ENCODE data around the gene CDK13. TPM values are rescaled to one million over a fixed set of nuclear protein-coding genes. Genes with fewer than 3 reads are reported as not detected.
"Not testable (repeated sequence)": the region's sequence is repeated elsewhere in the genome, so short reads cannot be mapped to it uniquely, and the experiment has no call there.

Gene CDK13
- total and polyA plus RNA-seq, 2 donors (not counting 3 experiments of a cell fraction or from before 2014, with no cell fraction given), result 24.5 to 56.7 TPM

- dilution Hi-C loops (cut with MboI; ENCODE audit: extremely low pct_ligation_motif_present, low sequenced_read_pairs), result no loop called here
Observed at GRCh38 chr7:40115936-40116335, 165.9 kb downstream of the CDK13 start.

GRCh38 chr7:40117199-40117598 lies 167.1 kb downstream of the CDK13 start:
- H3K79me2 ChIP-seq (ENCODE audit: control insufficient read depth, insufficient read depth, low read length); H3K9me1 ChIP-seq (replicated peaks; ENCODE audit: control insufficient read depth, extremely low read depth, insufficient read depth, low read length); dilution Hi-C loops (cut with MboI; ENCODE audit: extremely low pct_ligation_motif_present, low sequenced_read_pairs); H3K36me3 ChIP-seq (ENCODE audit: control insufficient read depth in 2 of 2, extremely low read depth in 1 of 2, insufficient read depth in 2 of 2, low read length in 2 of 2); H3K27me3 ChIP-seq (ENCODE audit: control insufficient read depth in 2 of 2, insufficient read depth in 2 of 2, low read length in 2 of 2); H2AFZ ChIP-seq (ENCODE audit: low read depth, low read length); H3K27ac ChIP-seq (ENCODE audit: insufficient read depth, low read depth, low read length); FAIRE-seq; H4K20me1 ChIP-seq (replicated peaks; ENCODE audit: control insufficient read depth, extremely low read depth, insufficient read depth, low read length); H3K9me3 ChIP-seq (replicated peaks; ENCODE audit: control insufficient read depth, insufficient read depth, low read length); H3K4me1 ChIP-seq (ENCODE audit: control insufficient read depth, extremely low read depth, insufficient read depth, low read length); POLR2A ChIA-PET; H3K4me2 ChIP-seq (ENCODE audit: insufficient read depth, low read length); H3K9ac ChIP-seq (replicated peaks; ENCODE audit: extremely low read depth, insufficient read depth, low read length); intact Hi-C loops (cut with micrococcal nuclease); BruUV-seq (replicated peaks); DNase-seq (ENCODE audit: low read depth, low spot score); H3K4me3 ChIP-seq (replicated peaks in 1 of 3; ENCODE audit: insufficient read depth in 1 of 3, low read depth in 1 of 3, low read length in 3 of 3): not testable (repeated sequence)
- CTCF ChIA-PET, result interaction anchor here (0.9 kb wide), 1 partner anchor 16 kb away, joined by 4 read pairs; no protein-coding TSS in a partner anchor

More at GRCh38 chr7:40115936-40116335, 165.9 kb downstream of the CDK13 start:
- TF ChIP-seq, protein P1, sequence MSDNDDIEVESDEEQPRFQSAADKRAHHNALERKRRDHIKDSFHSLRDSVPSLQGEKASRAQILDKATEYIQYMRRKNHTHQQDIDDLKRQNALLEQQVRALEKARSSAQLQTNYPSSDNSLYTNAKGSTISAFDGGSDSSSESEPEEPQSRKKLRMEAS (IDR thresholded peaks at IDR 0.05; ENCODE audit: insufficient read depth, insufficient read length), result no peak
- TF ChIP-seq, protein P2, sequence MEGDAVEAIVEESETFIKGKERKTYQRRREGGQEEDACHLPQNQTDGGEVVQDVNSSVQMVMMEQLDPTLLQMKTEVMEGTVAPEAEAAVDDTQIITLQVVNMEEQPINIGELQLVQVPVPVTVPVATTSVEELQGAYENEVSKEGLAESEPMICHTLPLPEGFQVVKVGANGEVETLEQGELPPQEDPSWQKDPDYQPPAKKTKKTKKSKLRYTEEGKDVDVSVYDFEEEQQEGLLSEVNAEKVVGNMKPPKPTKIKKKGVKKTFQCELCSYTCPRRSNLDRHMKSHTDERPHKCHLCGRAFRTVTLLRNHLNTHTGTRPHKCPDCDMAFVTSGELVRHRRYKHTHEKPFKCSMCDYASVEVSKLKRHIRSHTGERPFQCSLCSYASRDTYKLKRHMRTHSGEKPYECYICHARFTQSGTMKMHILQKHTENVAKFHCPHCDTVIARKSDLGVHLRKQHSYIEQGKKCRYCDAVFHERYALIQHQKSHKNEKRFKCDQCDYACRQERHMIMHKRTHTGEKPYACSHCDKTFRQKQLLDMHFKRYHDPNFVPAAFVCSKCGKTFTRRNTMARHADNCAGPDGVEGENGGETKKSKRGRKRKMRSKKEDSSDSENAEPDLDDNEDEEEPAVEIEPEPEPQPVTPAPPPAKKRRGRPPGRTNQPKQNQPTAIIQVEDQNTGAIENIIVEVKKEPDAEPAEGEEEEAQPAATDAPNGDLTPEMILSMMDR (IDR thresholded peaks at IDR 0.05; ENCODE audit: extremely low read depth in 1 of 2, insufficient read depth in 1 of 2, low read depth in 1 of 2, low read length in 2 of 2), result no peak
- TF ChIP-seq EZH2 (IDR thresholded peaks at IDR 0.05; ENCODE audit: borderline replicate concordance, low read depth, low read length, severe bottlenecking) (no peak), FOS (IDR thresholded peaks at IDR 0.05; ENCODE audit: borderline replicate concordance, insufficient read depth, low read length) (no peak), POLR2AphosphoS5 (IDR thresholded peaks at IDR 0.05; ENCODE audit: insufficient read depth, low read depth, low read length) (no peak), POLR2A (IDR thresholded peaks at IDR 0.05; ENCODE audit: low read depth, low read length) (no peak), GATA2 (IDR thresholded peaks at IDR 0.05; ENCODE audit: insufficient read depth, insufficient read length, low read depth, low read length) (no peak), MYC (IDR thresholded peaks at IDR 0.05; ENCODE audit: low read depth, low read length) (no peak), JUN (IDR thresholded peaks at IDR 0.05; ENCODE audit: borderline replicate concordance, insufficient read depth, insufficient read length, low read depth) (no peak)
- Histone ChIP-seq H3K27ac (ENCODE audit: insufficient read depth, low read depth, low read length) (no peak overlapping the region), H3K4me2 (ENCODE audit: insufficient read depth, low read length) (no peak overlapping the region), H3K9ac (replicated peaks; ENCODE audit: extremely low read depth, insufficient read depth, low read length) (no peak overlapping the region), H3K9me1 (replicated peaks; ENCODE audit: control insufficient read depth, extremely low read depth, insufficient read depth, low read length) (no peaks in the 10 kb centered on the region), H3K4me3 (replicated peaks in 1 of 3; ENCODE audit: insufficient read depth in 1 of 3, low read depth in 1 of 3, low read length in 3 of 3) (no peak overlapping the region), H3K36me3 (ENCODE audit: control insufficient read depth in 2 of 2, extremely low read depth in 1 of 2, insufficient read depth in 2 of 2, low read length in 2 of 2) (no peaks in the 10 kb centered on the region), H3K4me1 (ENCODE audit: control insufficient read depth, extremely low read depth, insufficient read depth, low read length) (no peaks in the 10 kb centered on the region), H2AFZ (ENCODE audit: low read depth, low read length) (no peak overlapping the region), H3K9me3 (replicated peaks; ENCODE audit: control insufficient read depth, insufficient read depth, low read length) (no peaks in the 10 kb centered on the region), H3K79me2 (ENCODE audit: control insufficient read depth, insufficient read depth, low read length) (no peaks in the 10 kb centered on the region), H3K27me3 (ENCODE audit: control insufficient read depth in 2 of 2, insufficient read depth in 2 of 2, low read length in 2 of 2) (no peaks in the 10 kb centered on the region), H4K20me1 (replicated peaks; ENCODE audit: control insufficient read depth, extremely low read depth, insufficient read depth, low read length) (no peaks in the 10 kb centered on the region)
- intact Hi-C loops (cut with micrococcal nuclease), result no loop called here
- POLR2A ChIA-PET, result no interaction called here
- CTCF ChIA-PET, result no interaction called here
- BruUV-seq (replicated peaks), result no TSS peak
- no peak for DNase-seq (ENCODE audit: low read depth, low spot score)
- FAIRE-seq, result no peak

GRCh38 chr7:40118201-40118600 lies 168.1 kb downstream of the CDK13 start:
- H2AFZ ChIP-seq (ENCODE audit: low read depth, low read length); FAIRE-seq; H3K9me1 ChIP-seq (replicated peaks; ENCODE audit: control insufficient read depth, extremely low read depth, insufficient read depth, low read length); H3K4me1 ChIP-seq (ENCODE audit: control insufficient read depth, extremely low read depth, insufficient read depth, low read length); H3K9me3 ChIP-seq (replicated peaks; ENCODE audit: control insufficient read depth, insufficient read depth, low read length); H3K4me3 ChIP-seq (replicated peaks in 1 of 3; ENCODE audit: insufficient read depth in 1 of 3, low read depth in 1 of 3, low read length in 3 of 3); H3K27me3 ChIP-seq (ENCODE audit: control insufficient read depth in 2 of 2, insufficient read depth in 2 of 2, low read length in 2 of 2); H3K79me2 ChIP-seq (ENCODE audit: control insufficient read depth, insufficient read depth, low read length); H4K20me1 ChIP-seq (replicated peaks; ENCODE audit: control insufficient read depth, extremely low read depth, insufficient read depth, low read length); H3K4me2 ChIP-seq (ENCODE audit: insufficient read depth, low read length); DNase-seq (ENCODE audit: low read depth, low spot score); H3K9ac ChIP-seq (replicated peaks; ENCODE audit: extremely low read depth, insufficient read depth, low read length); intact Hi-C loops (cut with micrococcal nuclease); H3K27ac ChIP-seq (ENCODE audit: insufficient read depth, low read depth, low read length); POLR2A ChIA-PET; BruUV-seq (replicated peaks); dilution Hi-C loops (cut with MboI; ENCODE audit: extremely low pct_ligation_motif_present, low sequenced_read_pairs); H3K36me3 ChIP-seq (ENCODE audit: control insufficient read depth in 2 of 2, extremely low read depth in 1 of 2, insufficient read depth in 2 of 2, low read length in 2 of 2): not testable (repeated sequence)
- CTCF ChIA-PET, result interaction anchor here (0.6 kb wide), 1 partner anchor 1464 kb away, joined by 3 read pairs; no protein-coding TSS in a partner anchor
